ENCODE data around the gene MDGA2.
"Not testable (repeated sequence)": the region's sequence is repeated elsewhere in the genome, so short reads cannot be mapped to it uniquely, and the experiment has no call there.

Gene MDGA2

DNA sequence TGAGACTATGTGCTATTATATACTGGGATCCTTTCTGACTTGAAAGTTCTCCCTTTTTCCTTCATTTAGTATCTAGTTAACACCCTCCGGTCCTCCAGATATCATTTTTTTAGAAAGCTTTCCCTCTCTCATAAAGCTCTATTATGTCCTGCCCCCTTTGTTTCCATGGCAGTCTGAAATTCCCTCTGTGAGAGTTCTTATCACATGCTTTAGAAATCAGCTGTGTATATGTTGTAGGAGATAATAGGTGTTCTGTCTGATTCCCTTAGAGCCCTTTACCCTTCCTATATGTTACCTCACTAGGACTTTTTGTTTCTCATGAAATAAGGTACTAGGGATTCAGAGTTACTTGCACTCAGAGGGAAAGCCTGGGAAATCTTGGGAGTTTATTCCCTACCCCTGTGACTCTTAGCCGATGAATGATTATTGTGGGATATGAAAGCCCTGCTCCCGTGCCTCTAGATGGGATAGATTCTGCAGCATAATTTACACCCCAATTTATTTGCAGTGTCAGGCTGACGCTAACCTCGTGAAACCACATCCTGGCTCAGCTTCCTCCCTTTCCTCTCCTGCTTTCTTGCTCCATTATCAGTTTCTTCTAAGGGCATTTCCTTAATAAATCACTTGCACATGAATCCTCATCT is 448.4 kb downstream of the MDGA2 start:
- no peak for DNase-seq

- DNase-seq: no peak
Measured at GRCh38 chr14:47223656-47224055, 451.7 kb downstream of the MDGA2 start.

DNA sequence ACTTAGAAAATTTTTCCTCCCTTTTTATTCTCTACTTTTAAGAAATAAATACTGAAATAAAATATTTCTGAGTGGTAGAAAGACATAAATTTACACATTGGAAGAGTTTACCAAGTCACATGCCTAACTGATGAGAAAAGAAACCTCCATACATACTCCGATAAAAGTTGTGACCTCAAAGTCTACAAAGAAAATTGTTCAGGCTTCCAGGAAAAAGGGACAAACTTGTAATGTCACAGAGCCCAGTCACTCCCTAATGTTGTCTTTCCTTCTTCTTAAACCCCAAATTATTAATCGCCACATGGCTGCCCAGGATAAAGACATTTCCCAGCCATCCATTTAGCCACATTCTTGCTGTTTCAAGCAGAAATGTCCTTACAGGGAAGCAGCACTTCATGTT is 455.3 kb downstream of the MDGA2 start:
- no peak for DNase-seq

DNA sequence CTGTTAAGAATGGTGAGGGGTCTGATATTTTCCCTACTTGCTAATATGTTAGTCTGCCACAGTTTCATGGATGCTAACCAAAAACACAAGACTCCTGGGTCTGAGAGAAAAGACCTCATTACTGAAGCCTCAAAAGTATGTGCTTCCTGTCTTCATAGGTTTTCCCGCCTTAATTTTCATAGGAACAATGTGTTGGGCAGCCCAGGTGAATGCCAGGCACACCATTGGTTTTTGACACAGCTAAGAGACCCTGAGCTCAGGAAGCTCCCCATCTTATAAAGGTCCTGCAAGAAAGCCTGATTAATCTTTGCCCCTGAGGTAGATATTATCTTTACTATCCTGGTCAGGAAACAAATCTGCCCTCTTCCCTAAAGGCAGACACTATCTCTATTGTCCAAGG is 464.1 kb downstream of the MDGA2 start:
- no peak for DNase-seq

DNA sequence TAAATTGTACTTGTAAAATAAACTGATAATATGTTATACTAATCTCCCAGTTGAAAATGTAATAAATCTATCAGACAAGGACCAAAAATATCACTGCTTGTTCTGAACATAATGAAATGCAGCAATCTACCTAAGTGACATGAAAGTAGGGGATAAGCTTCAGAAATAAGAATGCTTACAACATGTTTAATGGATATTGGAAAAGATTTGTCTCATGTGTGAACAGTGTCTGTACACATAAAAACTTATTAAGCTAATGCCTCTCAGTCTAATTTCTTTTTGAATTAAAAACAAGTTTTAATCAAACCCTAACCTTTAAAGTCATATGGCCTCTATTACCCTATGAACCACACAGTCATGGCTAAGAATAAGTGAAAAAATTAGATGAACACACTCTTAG is 465.3 kb downstream of the MDGA2 start:
- no peak for DNase-seq

- no peak for DNase-seq
Measured at GRCh38 chr14:47208434-47208833, 467.0 kb downstream of the MDGA2 start.

DNA sequence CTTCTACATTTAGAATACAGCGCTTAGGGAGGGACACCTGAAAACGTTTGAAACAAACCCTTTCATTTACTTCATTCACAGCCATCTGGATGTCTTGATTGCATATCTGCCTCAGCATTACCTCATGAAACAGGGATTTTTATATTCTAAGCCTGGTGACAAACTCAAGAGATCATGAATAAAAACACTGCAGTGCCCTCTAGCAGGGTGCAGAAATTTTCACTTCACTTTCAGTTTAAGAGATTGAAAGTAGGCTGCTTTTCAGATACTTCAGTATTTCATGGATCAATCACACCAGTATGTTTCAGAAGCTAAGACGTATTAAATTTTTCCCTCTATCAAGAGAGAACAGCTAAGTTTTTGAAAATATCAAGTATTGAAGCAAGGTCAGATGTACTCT is 467.8 kb downstream of the MDGA2 start:
- DNase-seq: peak; percentile 5

DNA sequence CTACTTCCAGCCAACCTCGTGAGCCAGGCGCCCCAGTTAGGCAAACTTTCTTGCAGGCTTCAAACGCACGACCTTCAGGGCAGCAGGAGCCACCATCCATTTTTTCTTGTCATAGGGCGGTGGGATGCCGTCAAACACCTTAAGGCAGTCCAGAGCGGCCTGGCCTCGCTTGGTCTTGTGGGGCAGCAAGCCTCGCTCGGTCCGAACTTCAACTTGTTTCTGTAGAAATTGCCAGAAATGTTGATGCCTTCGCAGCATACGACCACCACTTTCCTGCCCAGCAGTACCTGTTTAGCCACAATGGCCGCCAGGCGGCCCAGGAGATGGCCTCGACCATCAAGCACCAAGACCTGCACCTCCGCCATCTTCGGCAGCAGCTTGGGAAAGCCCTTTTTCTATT is 474.7 kb downstream of the MDGA2 start:
- DNase-seq: no peak

- no peak for DNase-seq
Measured at GRCh38 chr14:47195582-47195981, 479.8 kb downstream of the MDGA2 start.

DNA sequence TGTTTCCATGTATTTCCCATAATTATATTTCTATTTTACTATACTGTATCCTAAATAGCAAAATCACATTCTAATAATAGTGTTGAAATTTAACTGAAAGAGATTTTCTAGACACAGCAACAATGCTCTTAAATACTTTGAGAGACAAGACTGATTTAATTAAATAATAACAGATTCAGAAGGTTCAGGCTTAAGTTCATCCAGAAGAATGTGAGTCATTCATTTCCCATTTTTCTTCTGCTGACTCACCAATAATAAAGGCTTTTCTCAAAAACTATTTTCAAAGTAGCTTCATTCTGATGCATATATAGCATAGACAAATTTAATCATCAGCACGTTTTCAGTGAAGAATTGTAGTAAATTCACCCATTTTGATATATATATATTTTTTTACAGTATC is 481.4 kb downstream of the MDGA2 start:
- DNase-seq: peak; percentile 75

- DNase-seq: peak; percentile 21
Measured at GRCh38 chr14:47192203-47192602, 483.2 kb downstream of the MDGA2 start.

DNA sequence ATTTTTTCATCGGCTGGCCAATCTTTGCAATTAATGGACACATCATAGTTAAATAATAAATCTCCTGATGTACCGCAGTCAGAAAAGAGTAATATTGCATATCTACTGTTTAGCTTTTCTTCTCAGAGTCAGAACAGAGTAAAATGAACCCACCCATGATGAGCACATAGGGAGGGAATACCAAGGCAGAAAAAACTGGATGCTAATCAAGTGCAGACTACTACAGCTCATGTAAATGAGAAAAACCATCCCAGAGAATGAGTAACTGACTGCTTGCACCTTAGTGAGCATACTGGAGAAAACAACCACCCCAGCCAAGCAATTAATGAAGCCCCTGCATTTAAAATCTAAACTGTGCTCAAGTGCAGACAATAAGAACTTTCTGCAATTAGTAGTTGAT is 483.7 kb downstream of the MDGA2 start:
- no peak for DNase-seq

GRCh38 chr14:47189911-47190484 is 485.4 kb downstream of the MDGA2 start:
- DNase-seq: no peak

DNA sequence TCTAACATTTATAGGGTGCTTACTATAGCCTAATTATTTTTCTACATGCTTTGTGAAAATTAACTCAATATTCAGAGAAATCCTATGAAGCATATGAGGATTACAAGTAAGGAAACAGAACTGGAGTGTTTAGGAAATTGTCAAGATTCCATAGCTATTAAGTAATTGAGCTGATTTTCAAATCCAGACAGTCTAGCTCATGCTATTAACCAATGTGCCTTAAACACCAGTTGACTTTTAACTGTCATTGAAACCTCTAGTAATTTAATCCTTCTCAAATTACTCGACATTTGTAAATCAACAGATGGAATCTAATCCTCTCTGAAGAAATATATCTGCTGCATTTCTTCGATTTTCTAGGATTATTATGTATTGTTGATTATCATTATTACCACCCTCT is 488.9 kb downstream of the MDGA2 start:
- peak; percentile 78 for DNase-seq

DNA sequence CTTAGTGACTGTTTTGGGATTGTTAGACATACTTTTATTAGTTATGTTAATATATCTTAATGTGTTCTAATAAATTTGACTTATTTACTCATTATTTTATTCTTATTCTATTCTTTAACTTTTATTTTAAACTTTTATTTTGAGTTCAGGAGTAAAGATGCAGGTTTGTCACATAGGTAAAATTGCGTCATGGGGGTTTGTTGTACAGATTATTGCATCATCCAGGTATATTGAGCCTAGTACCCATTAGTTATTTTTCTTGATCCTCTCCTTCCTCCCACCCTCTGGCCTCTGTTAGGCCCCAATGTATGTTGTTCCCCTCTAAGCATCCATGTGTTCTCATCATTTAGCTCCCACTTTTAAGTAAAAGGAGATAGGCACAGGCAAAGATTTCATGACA is 495.5 kb downstream of the MDGA2 start:
- no peak for DNase-seq

GRCh38 chr14:47171896-47172295 is 503.5 kb downstream of the MDGA2 start:
- not testable (repeated sequence) for DNase-seq

- no peak for DNase-seq
Measured at GRCh38 chr14:47167402-47167801, 508.0 kb downstream of the MDGA2 start.

DNA sequence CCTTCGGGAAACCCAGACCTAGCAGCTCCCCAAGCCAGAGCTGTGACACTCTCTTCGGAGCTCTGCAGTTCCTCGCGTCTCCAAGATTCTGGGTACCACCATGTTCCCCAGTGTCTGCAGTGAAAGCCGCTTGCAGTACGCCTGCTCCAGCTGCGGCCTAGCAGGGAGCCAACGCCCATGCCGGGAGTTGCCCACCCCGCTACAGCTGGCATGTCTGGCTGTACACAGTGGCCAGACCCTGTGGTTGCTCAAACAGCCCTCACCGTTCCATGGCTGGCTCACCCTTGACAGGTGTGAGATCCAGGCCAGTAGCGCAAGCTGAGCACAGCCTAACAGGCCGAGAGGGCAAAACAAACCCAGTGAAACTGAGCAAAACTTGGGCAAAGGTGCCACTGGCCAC is 520.0 kb downstream of the MDGA2 start:
- no peak for DNase-seq

GRCh38 chr14:47154276-47154797 is 521.1 kb downstream of the MDGA2 start:
- no peak for DNase-seq

DNA sequence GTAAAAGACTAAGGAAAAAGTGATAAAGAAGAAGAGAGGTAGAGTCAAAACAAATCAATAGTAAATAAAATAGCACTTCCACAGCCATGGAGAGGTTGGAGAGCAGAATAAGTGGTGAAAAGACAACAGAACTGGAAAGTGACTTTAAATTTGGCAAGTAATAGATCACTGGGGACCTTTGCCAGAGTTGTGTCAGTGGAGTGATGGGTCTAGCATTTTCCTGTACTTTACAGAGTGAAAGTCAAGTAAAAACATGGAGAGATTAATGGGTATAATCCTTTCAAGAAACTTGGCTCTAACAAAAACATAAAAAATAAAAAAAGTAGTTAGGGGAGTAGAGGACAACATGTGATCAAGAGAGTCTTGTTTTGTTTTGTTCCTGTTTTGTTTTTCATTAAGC is 521.7 kb downstream of the MDGA2 start:
- no peak for DNase-seq

DNA sequence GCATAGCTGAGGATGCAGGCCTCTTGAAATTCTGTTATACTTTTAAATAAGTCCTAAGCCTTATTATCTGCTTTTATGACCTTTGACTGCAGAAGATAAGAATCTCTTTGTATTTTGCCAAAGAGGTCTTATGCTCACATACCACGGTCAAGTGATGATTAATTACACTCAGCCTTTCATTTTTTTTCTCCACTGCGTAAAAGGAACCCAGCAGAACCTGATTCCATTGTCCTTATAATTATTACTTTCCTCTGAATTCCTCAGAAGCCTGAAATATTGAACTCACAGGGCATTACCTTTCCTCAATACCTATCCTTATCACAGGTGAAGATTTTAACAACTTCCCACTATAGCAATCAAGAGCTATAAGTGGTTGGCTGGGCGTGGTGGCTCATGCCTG is 525.1 kb downstream of the MDGA2 start:
- DNase-seq: no peak

DNA sequence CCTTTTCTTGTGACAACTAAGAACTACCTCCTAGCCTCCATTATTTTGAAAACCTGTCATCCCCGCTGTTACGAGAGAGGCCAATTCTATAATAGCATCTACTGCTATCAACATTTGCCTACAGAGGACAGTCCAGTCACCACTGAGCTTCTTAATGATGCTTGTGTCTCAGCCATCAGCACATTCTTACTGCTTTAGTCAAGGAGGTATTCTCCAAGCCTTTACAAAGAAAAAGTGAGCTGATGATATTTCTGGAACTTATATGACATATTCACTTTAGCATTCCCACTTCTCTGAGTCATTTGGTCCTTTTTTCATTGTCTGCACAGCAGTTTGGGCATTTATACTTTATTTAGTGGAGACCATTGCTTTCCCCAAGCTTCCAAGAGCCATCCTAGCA is 526.1 kb downstream of the MDGA2 start:
- DNase-seq: peak; percentile 66

GRCh38 chr14:47148686-47149085 is 526.7 kb downstream of the MDGA2 start:
- no peak for DNase-seq

GRCh38 chr14:47120645-47121044 is 554.8 kb downstream of the MDGA2 start:
- no peak for DNase-seq

DNA sequence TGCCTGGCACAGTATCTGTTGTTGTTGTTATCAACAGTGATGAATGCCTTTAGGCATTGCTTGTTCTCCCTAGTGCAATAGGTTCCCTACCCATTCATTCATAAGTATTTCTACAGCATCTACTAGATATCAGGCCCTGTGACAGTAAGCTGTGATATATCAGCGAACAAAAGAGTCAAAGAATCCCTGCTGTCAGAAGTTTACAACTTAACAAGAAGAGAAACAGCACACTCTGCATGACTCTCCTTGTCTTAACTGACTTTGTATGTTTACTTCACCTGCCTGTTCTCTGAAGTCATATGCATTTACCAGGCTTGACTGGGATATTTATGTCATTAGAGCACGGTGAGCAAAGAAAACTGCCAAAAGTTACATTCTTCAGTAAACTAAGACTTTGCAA is 571.6 kb downstream of the MDGA2 start:
- DNase-seq: no peak
